Gastroesophageal sphincter (tissue), 3 donors: ENCODE measurements around the gene CHST11.

Experiments
- POLR2A ChIP-seq, 2 donors: fragments of 450-650 bp; IDR thresholded peaks; one replicate each; pipeline ENCODE4 v1.6.1; 2017; ENCODE audit warnings: antibody characterized with exemption in 2 of 2, mild to moderate bottlenecking in 2 of 2, moderate library complexity in 1 of 2
- TF ChIP-seq, protein P1 (sequence below), 4 experiments: fragments of 200-600 bp in 2 of 4; fragments of 450-650 bp in 2 of 4; sonication (generic) in 1 of 4; IDR thresholded peaks; one replicate each; pipeline ENCODE4 v1.5.1; 2017 to 2019; ENCODE audit warnings: antibody characterized with exemption in 4 of 4, mild to moderate bottlenecking in 2 of 4, moderate library complexity in 2 of 4

DNA sequence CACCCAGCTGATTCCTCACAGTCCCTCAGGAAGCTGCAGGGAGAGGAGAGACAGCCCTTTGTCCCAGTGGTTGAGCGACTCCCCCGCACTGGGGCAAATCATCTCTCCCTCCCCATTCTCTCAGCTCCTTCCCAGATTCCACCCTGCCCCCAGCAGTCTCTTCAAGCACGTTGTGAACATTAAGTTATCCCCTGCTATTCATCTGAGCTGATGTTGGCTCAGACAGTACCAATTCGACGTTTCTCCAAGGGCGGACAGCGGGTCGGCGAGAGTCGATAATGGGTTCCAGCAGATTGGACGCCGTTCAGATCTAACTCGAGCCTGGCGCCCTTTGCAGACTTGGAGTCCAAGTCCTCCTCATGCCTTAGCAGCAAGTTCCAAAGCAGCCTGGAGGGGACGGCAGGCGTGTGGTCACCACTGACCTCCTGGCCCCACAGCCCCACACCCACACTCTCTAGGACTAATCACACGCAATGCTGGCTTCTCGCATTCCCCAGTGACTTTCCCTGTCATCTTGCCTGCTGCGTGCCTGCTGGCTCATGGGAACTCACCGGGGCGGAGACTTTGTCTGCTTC lies 245.9 kb downstream of the CHST11 start:
- TF ChIP-seq, protein P1, sequence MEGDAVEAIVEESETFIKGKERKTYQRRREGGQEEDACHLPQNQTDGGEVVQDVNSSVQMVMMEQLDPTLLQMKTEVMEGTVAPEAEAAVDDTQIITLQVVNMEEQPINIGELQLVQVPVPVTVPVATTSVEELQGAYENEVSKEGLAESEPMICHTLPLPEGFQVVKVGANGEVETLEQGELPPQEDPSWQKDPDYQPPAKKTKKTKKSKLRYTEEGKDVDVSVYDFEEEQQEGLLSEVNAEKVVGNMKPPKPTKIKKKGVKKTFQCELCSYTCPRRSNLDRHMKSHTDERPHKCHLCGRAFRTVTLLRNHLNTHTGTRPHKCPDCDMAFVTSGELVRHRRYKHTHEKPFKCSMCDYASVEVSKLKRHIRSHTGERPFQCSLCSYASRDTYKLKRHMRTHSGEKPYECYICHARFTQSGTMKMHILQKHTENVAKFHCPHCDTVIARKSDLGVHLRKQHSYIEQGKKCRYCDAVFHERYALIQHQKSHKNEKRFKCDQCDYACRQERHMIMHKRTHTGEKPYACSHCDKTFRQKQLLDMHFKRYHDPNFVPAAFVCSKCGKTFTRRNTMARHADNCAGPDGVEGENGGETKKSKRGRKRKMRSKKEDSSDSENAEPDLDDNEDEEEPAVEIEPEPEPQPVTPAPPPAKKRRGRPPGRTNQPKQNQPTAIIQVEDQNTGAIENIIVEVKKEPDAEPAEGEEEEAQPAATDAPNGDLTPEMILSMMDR (IDR thresholded peaks at IDR 0.05) = no peak
- no peak for TF ChIP-seq POLR2A (IDR thresholded peaks at IDR 0.05)
